Ishikawa (cell line): ENCODE results near the gene NABP2.

ENCODE experiments used
- CEBPB ChIP-seq: IDR thresholded peaks from 2 replicates; pipeline ENCODE4 v1.6.1; 2012
- CREB1 ChIP-seq: IDR thresholded peaks from 2 replicates; pipeline ENCODE4 v1.6.1; 2012; ENCODE audit warnings: low read depth
- EGR1 ChIP-seq: IDR thresholded peaks from 2 replicates; pipeline ENCODE4 v1.6.1; 2012
- EP300 ChIP-seq: IDR thresholded peaks from 2 replicates; pipeline ENCODE4 v1.6.1; 2012; ENCODE audit warnings: borderline replicate concordance
- FOXM1 ChIP-seq: IDR thresholded peaks from 2 replicates; pipeline ENCODE4 v1.6.1; 2012; ENCODE audit warnings: low read depth, borderline replicate concordance
- MAX ChIP-seq: IDR thresholded peaks from 2 replicates; pipeline ENCODE4 v1.6.1; 2012
- NFIC ChIP-seq: IDR thresholded peaks from 2 replicates; pipeline ENCODE4 v1.6.1; 2012
- RAD21 ChIP-seq: IDR thresholded peaks from 2 replicates; pipeline ENCODE4 v1.6.1; 2012; ENCODE audit warnings: low read depth
- REST ChIP-seq: IDR thresholded peaks from 2 replicates; pipeline ENCODE4 v1.6.1; 2012; ENCODE audit warnings: low read depth, mild to moderate bottlenecking
- TAF1 ChIP-seq: IDR thresholded peaks from 2 replicates; pipeline ENCODE4 v1.6.1; 2012; ENCODE audit warnings: low read depth, mild to moderate bottlenecking
- TCF12 ChIP-seq: IDR thresholded peaks from 2 replicates; pipeline ENCODE4 v1.6.1; 2012; ENCODE audit warnings: low read depth
- TEAD4 ChIP-seq: IDR thresholded peaks from 2 replicates; pipeline ENCODE4 v1.6.1; 2012
- USF1 ChIP-seq: IDR thresholded peaks from 2 replicates; pipeline ENCODE4 v1.6.1; 2012
- YY1 ChIP-seq: IDR thresholded peaks from 2 replicates; pipeline ENCODE4 v1.6.1; 2012; ENCODE audit warnings: low read depth
- ZBTB7A ChIP-seq: IDR thresholded peaks from 2 replicates; pipeline ENCODE4 v1.6.1; 2012; ENCODE audit warnings: low read depth

The NABP2 gene

GRCh38 chr12:56202366-56202765, 21.8 kb upstream of the NABP2 start:
- TF ChIP-seq USF1 (no peak), TCF12 (no peak), CEBPB (no peak), CREB1 (no peak), TAF1 (no peak), EP300 (no peak), RAD21 (no peak), ZBTB7A (no peak), NFIC (no peak), TEAD4 (no peak), REST (no peak), EGR1 (no peak), MAX (no peak), YY1 (no peak), FOXM1 (no peak)

GRCh38 chr12:56202838-56203237, 21.3 kb upstream of the NABP2 start:
- TF ChIP-seq TAF1 (no peak), FOXM1 (no peak), RAD21 (no peak), EP300 (no peak), YY1 (no peak), EGR1 (no peak), REST (no peak), USF1 (no peak), TCF12 (no peak), TEAD4 (no peak), ZBTB7A (no peak), NFIC (no peak), MAX (no peak), CREB1 (no peak), CEBPB (no peak)

- TF ChIP-seq EP300 (no peak), NFIC (no peak), TEAD4 (no peak), ZBTB7A (no peak), CEBPB (no peak), YY1 (no peak)
Measured at GRCh38 chr12:56204275-56204674, 19.9 kb upstream of the NABP2 start.

GRCh38 chr12:56205445-56205844, 18.7 kb upstream of the NABP2 start:
- TF ChIP-seq YY1 (no peak), MAX (no peak), CREB1 (no peak), USF1 (no peak), EP300 (no peak), TAF1 (no peak), FOXM1 (no peak), TCF12 (no peak), EGR1 (no peak), REST (no peak), ZBTB7A (no peak), CEBPB (no peak), RAD21 (no peak), TEAD4 (no peak), NFIC (no peak)
